Activated CD4-positive, alpha-beta T cell treated with anti-CD3 and anti-CD28 coated beads, Interleukin-10, Interleukin-2, amounts not matched to agents 100 ng/mL and 50 ng/mL, durations not matched to agents 16 hours and 8 hours (primary cell): ENCODE measurements around the gene SLC16A12.
A peak's percentile ranks its signal among the peaks of the same experiment; 100 is the strongest.
"Not testable (repeated sequence)": the region's sequence is repeated elsewhere in the genome, so short reads cannot be mapped to it uniquely, and the experiment has no call there.

Experiments used
- DNase-seq: peaks from one replicate; pipeline ENCODE4 v3.0.0-alpha.2; 2020

SLC16A12 gene

DNA sequence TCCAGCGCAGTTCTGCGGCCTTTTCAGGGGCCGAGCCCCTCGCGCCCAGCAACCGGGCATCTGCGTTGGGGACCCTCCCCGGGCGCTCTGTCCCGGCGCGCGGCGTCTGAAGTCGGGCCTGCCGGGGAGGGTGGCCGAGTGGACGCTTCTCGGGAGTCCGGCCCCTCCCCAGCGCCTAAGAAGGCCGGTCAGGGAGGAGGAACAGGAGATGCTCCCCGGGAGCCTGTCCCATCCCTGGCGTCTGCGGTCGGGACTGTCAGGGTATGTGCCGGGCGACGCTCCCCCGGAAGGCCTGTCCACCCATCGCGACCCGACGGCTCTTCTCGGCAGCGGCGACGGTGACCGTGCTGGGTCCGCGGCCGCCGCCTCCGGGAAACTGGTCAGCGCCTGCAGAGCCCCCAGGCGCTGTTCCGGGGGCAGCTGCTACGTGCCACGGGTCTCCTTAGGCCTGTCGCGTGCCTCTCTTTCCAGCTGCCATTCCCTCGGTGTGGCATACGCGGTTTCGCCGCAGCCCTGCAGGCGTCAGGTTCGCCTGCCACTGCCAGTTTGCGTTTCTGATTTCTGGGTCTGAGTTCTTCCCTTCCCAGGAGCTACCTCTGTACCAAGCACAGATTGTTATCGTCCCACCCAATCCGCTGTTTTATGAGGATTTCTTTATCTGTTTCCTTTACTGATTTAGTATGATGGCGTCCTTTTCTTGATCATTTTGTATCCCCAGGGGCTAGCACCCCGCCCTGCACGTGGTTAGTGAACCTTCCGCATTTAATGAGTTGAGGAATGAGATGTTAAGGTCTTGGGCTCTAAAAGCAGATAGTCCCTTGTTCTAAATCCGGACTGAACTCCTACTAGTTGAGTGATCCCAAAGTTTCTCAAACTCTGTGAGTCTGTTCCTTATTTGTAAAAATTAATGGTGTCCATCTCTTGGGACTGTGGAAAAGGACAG is 120.2 kb downstream of the SLC16A12 start:
- peak; percentile 22 for DNase-seq

DNA sequence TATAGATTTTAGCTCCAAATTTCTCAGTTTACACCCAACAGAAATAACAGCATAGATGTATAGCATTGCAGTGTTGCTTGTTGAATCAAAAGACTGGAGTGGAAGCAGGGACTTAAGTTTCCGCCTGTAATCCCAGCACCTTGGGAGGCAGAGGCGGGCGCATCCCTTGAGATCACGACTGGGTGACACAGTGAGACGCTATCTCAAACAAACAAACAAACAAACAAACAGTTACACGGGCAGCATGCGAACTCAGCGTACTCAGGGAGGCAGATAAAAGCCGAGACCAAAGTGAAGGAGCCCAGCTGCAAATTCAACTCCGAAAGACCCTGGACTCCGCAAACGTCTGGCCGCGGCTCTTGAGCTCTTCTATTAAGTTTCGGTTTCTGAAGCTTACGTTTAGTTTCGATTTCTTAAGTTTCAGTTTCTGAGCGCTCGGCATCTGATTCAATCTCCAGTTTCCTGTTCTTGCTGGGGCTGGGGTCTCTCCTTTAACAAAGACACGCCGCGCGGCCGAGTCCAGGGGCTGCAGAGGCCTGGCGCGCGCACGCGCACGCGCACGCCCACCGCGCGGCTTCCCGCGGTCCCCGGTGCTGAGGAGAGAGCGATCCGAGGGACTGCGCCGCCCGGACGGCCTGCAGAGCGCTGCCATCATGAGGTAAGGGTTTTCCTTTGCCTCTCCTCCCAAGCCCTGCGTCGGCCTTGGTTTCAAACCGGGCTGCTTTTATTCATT is 121.1 kb downstream of the SLC16A12 start, which contains the start of gene IFIT5:
TSS of gene IFIT5 (plus strand) at position 423 of the 733 bp plus-strand sequence. CDS start at position 654, 231 bp downstream.
- peak; percentile 65 for DNase-seq

DNA sequence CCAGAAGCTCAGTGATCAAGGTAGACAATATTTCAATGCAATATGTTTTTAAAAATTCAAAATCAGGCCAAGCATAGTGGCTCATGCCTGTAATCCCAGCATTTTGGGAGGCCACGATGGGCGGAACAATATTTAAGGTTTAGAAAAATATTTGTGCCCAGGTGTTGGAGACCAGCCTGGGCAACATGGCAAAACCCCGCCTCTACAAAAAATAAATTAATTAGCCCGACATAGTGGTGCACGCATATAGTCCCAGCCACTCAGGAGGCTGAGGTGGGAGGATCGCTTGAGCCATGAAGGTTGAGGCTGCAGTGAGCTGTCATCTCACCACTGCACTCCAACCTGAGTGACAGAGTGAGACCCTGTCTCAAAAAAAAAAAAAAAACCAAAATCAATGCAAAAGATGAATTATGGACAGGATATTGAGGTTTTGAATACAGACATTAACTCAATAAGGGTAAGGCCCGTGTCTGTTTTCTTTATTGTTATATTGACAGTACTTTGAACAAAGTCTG is 121.9 kb downstream of the SLC16A12 start:
- DNase-seq: no peak

DNA sequence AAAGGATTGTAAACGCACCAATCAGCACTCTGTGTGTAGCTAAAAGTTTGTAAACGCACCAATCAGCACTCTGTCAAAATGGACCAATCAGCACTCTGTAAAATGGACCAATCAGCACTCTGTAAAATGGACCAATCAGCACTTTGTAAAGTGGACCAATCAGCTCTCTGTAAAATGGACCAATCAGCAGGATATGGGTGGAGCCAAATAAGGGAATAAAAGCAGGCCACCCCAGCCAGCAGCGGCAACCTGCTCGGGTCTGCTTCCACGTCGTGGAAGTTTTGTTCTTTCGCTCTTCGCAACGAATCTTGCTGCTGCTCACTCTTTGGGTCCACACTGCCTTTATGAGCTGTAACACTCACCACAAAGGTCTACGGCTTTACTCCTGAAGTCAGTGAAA is 123.1 kb downstream of the SLC16A12 start:
- peak; percentile 19 for DNase-seq

DNA sequence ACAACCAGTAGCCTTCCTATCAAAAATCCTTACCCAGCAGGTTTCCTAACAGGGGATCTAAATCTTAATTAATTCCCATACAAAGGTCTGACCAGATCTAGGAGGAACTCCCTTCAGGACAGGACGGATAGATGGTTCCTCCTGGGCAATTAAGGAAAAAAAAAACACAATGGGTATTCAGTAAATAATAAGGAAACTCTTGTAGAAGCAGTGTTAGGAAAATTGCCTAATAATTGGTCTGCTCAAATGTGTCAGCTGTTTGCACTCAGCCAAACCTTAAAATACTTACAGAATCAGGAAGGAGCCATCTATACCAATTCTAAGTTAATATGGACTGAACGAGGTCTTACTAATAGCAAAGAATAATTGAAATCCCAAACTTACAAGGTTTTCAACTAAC is 124.3 kb downstream of the SLC16A12 start:
- not testable (repeated sequence) for DNase-seq

DNA sequence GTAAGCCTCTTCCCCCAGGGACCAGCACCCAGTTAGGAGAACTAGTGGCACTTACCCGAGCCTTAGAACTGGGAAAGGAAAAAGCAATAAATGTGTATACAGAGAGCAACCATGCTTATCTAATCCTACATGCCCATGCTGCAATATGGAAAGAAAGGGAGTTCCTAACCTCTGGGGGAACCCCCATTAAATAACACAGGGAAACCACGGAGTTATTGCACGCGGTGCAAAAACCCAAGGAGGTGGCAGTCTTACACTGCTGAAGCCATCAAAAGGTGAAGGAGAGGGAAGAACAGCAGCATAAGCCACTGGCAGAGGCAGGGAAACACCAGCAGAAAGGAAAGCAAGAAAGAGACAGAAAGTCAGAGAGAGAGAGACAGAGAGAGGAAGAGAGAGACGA is 124.8 kb downstream of the SLC16A12 start:
- DNase-seq: not testable (repeated sequence)

DNA sequence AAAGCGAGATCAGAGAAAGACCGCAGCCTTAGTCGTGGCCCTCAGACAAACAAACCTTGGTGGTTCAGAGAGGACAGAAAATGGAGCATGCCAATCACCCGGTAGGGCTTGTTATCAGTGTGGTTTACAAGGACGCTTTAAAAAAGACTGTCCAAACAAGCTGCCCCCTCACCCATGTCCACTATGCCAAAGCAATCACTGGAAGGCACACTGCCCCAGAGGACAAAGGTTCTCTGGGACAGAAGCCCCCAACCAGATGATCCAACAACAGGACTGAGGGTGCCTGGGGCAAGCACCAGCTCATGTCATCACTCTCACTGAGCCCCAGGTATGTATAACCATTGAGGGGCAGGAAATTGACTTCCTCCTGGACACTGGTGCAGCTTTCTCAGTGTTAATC is 126.1 kb downstream of the SLC16A12 start:
- not testable (repeated sequence) for DNase-seq

DNA sequence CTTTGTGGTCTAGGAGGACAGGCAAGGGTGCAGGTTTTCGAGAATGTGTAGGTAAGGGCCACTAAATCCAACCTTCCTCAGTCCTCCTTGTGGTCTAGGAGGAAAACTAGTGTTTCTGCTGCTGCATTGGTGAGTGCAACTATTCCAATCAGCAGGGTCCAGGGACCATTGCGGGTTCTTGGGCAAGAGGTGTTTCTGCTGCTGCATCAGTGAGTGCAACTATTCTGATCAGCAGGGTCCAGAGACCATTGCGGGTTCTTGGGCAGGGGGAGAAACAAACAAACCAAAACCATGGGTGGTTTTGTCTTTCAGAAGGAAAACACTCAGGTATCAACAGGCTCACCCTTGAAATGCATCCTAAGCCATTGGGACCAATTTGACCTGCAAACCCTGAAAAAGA is 127.6 kb downstream of the SLC16A12 start:
- not testable (repeated sequence) for DNase-seq

DNA sequence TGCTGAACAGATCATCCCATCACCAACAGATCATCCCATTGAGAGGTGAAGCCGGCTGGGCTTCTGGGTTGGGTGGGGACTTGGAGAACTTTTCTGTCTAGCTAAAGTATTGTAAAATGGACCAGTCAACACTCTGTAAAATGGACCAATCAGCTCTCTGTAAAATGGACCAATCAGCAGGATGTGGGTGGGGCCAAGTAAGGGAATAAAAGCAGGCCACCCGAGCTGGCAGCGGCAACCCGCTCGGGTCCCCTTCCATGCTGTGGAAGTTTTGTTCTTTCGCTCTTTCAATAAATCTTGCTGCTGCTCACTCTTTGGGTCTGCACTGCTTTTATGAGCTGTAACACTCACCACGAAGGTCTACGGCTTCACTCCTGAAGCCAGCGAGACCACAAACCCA is 129.2 kb downstream of the SLC16A12 start:
- DNase-seq: not testable (repeated sequence)

DNA sequence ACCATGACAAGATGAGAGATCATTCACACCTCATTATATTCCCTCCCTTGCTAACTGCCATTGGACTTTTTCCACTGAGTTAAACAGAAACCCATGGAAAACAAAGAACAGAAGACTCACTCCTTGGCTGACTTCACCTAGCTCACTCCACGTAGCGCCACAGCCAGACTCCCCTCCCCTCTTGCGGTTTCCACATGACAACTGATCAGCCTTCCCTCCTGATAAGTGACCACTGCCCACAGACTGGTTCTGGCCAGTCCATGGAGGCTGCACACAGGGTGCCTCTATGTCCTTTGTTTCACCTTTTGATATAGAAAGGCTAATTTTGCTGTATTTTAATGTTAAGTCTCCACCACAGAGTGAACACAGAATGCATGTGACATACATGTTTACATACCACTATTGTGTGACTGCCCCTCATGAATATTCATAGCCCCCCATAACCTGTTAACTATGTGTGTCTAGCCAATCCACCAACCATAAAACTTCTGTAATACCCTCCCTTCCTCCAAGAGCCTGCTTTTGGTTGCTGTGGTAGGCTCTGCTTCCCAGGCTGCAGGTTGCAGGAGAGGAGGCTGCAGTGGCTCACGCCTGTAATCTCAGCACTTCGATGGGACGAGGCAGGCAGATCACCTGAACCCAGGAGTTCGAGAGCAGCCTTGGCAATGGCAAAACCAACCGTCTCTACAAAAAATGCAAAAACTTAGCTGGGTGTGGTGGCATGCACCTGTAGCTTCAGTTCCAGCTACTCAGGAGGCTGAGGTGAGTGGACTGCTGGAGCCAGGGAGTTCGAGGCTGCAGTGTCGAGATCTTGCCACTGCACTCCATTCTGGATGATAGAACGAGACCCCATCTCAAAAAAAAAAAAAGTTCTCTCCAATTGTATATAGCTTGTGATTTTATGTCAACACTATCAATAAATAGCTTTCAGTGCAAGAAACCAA is 131.0 kb downstream of the SLC16A12 start:
- no peak for DNase-seq

DNA sequence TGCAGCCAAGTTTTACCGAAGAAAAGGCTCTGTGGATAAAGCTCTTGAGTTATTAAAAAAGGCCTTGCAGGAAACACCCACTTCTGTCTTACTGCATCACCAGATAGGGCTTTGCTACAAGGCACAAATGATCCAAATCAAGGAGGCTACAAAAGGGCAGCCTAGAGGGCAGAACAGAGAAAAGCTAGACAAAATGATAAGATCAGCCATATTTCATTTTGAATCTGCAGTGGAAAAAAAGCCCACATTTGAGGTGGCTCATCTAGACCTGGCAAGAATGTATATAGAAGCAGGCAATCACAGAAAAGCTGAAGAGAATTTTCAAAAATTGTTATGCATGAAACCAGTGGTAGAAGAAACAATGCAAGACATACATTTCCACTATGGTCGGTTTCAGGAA is 132.4 kb downstream of the SLC16A12 start:
- no peak for DNase-seq

DNA sequence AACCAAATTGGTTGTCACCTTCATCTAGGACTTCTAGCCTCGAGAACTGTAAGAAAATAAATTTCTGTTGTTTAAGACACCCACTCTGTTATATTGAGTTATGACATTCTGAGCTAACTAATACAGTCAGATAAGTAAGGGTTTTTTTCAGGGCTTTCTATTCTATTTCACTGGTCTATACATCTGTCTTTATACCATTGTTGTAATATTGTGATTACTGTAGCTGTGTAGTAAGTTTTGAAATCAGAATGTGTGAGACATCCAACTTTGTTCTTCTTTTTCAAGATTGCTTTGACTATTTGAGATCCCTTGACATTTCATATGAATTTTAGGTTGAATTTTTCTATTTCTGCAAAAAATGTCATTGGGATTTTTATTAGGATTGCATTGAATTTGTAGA is 135.4 kb downstream of the SLC16A12 start:
- no peak for DNase-seq

DNA sequence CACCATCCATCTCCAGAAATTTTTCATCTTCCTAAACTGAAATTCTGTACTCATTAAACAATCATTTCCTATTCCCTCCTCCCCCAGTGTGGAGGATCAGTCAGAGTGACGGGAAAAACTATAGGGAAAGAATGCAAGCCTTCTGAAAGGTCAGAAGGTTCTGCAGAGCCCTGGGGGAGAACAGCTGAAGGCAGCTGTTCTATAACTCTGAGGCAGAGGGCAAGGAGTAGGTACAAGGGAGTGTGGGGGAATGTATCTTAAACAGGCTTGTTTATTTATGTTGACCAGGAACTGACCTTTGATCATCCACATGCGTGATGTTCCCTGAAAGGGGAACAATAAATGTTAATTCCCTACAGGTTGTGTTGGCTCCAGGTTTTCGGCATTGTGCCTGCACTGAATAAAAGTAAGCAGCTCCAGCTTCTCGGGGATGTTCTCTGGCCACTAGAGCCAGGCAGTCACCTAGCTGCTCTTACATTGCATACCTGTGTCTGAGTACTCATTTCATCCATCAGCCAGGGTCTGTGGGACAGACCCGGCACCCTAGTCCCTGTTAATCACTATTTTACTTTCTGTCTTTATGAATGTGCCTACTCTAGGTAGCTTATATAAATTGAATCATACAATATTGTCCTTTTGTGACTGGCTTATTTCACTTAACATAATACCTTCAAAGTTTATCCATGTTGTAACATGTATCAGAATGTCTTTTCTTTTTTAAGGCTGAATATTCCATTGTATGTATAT is 137.2 kb downstream of the SLC16A12 start:
- no peak for DNase-seq

DNA sequence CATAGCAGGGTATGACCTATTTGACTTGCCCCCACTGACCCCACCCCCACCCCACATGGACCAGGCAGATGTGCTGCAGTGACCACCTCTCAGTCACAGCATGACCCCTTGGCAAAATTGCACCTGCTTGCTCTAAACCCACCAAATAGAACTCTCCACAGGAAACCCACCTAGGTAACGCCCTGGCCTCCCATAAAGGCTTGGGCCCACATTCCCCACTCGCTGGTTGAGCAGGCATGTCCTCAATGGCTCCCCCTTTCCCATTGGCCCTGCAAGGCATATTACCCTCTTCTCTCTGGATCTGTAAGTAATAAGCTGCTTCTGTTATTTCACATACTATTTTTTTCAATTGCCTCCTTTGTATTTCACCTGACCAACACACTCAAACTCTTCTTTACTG is 140.3 kb downstream of the SLC16A12 start:
- DNase-seq: no peak

DNA sequence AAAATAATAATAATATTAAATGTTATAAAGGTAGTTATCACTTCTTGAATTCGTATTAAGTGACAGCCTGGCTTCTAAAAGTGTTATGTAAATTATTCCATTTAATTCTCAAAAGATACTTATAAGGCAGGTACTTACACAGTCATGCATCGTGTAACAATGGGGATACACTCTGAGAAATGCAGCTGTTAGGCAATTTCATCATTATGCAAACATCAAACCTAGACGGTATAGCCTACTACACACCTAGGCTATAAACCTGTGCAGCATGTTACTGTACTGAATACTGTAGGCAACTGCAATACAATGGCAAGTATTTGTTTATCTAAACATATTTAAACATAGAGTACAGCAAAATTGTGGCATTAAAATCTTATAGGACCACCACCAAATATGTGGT is 141.5 kb downstream of the SLC16A12 start:
- no peak for DNase-seq

DNA sequence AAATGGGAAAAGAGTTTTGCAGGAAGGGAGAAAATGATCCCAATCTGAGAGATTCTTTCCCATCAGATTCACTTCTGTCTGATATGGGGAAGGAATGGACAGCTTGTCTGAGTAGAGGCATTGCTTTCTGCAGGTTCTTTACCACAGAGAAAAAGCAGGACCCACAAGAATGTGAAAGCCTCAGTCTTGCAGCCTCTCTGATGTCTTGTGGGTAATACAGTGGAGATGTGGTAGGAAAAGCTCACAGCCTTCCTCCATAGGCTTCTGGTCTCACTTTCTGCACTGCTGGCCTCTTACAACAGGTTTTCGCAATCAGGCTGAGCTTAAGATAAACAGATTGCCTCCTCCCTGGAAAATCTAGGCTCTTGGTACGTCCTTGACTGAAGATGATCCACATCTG is 142.4 kb downstream of the SLC16A12 start:
- no peak for DNase-seq

DNA sequence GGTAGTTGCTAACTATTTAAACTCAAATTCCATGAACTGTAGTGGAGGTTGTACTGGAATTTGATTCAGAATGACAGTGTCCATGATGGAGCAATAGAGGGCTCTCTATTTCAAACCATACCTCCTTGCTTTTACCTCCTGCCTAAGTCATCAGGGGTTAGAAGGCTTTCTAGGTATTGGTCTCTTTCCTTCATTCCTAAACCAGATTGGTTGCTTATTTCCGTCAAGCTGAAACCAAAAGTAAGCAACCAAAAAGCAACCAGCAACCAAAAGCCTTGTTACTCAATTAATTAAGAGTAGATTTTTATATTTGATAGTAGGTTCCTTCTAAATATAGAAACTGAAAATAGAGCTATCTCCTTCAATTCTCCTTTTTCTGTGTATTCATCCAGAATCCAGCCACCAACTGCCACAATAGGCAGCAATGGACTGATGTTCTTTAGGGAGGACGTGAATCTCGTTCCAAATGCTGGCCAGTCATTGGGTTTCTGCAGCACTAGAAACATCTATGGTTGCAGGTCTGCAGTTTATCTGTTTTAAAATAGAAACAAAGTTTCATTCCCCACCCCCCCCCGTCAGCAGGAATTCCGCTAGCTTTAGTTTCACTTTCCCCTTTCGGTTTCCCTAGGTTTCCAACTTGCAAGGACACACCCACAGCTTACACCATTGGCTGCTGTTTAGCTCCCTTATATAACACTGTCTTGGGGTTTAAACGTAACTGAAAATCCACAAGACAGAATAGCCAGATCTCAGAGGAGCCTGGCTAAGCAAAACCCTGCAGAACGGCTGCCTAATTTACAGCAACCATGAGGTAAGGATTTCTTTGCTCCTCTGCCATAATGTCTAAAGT is 143.3 kb downstream of the SLC16A12 start, which contains the start of gene IFIT1:
TSS of gene IFIT1 (plus strand) at position 717 of the 850 bp plus-strand sequence. CDS start at position 807, 90 bp downstream.
- DNase-seq: peak; percentile 60

DNA sequence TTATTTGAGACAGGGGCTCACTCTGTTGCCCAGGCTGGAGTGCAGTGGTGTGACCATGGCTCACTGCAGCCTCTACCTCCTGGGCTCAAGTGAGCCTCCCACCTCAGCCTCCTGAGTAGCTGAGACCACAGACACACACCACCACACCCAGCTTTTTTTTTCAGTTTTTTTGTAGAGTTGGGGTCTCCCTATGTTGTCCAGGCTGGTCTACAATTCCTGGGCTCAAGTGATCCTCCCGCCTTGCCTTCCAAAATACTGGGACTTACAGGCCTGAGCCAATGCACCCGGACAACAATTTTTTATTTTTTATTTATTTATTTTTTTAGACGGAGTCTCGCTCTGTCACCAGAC is 144.2 kb downstream of the SLC16A12 start:
- DNase-seq: not testable (repeated sequence)

DNA sequence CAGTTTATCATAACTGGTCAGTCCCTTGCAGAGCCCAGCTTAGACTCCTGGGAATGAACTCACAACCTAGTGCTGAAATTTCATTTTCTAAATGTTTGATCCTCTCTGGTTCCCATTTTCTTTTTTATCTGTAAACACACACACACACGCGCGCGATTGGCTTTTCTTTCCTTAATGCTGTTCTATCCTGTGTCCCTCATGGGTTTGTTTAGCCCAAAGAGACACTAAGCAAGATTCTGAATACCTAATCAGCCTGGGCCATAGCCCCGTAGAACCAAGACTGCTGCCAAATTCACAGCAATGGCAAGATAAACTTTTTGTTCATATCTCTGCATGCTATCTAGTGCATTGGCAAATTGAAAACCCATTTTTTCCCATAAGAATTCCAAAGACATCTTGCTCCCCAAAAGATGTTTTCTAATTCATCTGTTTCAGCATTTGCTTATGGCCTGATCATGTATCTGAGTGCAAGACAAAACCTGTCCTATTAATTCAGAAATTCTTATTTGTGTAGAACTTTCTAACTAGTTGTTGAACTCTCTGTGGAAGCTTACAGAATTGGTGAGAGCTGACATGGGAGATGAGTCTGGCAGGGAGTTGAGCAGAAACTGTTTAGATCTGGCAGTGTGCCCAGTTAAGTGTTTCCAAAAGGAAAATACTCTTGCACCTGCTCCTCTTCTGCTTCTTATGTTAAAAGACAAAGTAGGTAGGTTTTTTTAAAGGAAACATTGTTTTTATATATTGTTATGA is 144.7 kb downstream of the SLC16A12 start:
- DNase-seq: no peak

DNA sequence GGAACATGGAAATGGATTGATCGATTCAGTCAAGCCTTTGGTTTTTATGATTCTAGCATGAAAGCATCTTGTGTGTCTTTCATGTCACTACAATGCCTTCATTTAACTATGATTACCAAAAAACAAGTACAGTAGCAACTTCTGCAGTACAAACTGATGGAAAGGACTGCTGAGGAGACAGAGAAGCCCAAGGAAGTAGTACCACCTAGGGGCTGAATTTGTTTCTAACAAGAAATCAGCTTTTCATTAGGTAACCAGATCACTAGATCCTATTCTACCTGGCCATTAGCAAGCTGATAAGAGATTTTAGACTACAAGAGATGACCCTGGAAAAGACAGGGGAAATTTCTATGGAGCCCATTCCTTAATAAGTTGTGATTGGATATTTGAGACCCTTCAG is 146.1 kb downstream of the SLC16A12 start:
- peak; percentile 9 for DNase-seq
